ENCODE data around the gene ZNF285.

DNA sequence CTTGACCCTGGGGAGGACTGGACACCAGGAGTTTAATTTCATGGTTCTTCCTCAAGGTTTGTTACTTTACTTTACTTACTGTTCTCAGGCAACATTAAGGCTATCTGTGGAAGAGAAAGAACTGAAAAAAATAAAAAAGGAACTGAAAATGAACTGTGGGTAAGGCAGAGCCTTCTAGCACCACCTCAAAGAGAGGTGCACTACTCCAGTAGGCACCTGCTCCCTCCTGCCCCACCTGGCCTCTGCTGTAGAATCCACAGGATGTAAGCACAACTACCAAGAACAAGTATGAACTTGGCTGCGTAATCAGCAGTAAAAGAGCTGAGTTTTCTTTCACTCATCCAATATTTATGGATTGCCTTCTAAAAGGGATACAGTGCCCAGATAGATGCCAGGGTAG lies 57.2 kb downstream of the ZNF285 start:
- TF ChIP-seq POLR2A (IDR thresholded peaks at IDR 0.05) (no peak), POLR2AphosphoS5 (IDR thresholded peaks at IDR 0.05; ENCODE audit: insufficient read depth in 1 of 2, low read depth in 1 of 2) (no peak)
- TF ChIP-seq, protein P1, sequence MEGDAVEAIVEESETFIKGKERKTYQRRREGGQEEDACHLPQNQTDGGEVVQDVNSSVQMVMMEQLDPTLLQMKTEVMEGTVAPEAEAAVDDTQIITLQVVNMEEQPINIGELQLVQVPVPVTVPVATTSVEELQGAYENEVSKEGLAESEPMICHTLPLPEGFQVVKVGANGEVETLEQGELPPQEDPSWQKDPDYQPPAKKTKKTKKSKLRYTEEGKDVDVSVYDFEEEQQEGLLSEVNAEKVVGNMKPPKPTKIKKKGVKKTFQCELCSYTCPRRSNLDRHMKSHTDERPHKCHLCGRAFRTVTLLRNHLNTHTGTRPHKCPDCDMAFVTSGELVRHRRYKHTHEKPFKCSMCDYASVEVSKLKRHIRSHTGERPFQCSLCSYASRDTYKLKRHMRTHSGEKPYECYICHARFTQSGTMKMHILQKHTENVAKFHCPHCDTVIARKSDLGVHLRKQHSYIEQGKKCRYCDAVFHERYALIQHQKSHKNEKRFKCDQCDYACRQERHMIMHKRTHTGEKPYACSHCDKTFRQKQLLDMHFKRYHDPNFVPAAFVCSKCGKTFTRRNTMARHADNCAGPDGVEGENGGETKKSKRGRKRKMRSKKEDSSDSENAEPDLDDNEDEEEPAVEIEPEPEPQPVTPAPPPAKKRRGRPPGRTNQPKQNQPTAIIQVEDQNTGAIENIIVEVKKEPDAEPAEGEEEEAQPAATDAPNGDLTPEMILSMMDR (IDR thresholded peaks at IDR 0.05), result no peak

Measured in vagina (tissue), 2 donors.